Mucosa of descending colon (tissue), 3 donors: ENCODE data around the gene UNC13A. TPM values are rescaled to one million over a fixed set of nuclear protein-coding genes. Genes with fewer than 3 reads are reported as not detected.

Source experiments
- ATAC-seq: fragments of 200-7000 bp; cut with Tn5 transposase; one replicate; pipeline ENCODE4 v1.9.1; 2020; ENCODE audit warnings: mild to moderate bottlenecking, moderate library complexity
- DNase-seq, 3 donors: peaks; one replicate each; pipeline ENCODE4 v3.0.0-alpha.2; 2020
- H3K36me3 ChIP-seq: fragments of 200-600 bp; one replicate; pipeline ENCODE4 v1.8.0; 2021; ENCODE audit warnings: low read depth, mild to moderate bottlenecking
- H3K4me1 ChIP-seq: fragments of 200-600 bp; one replicate; pipeline ENCODE4 v1.8.0; 2021; ENCODE audit warnings: low read depth, mild to moderate bottlenecking
- H3K4me3 ChIP-seq: fragments of 200-600 bp; one replicate; pipeline ENCODE4 v1.8.0; 2021; ENCODE audit warnings: mild to moderate bottlenecking
- H3K9me3 ChIP-seq: fragments of 200-600 bp; one replicate; pipeline ENCODE4 v1.8.0; 2021; ENCODE audit warnings: mild to moderate bottlenecking
- CTCF ChIP-seq: fragments of 200-600 bp; IDR thresholded peaks from one replicate; pipeline ENCODE4 v1.8.0; 2022; ENCODE audit warnings: antibody characterized with exemption, mild to moderate bottlenecking
- intact Hi-C, 2 donors: fragments of 100-400 bp; cut with DNase I in 1 of 2; cut with micrococcal nuclease in 1 of 2; formaldehyde crosslinking; loops; one replicate each; pipeline versions ENCODE4 v1.11.0 to v1.11.1; 2022; cut with DNase I, micrococcal nuclease
- total RNA-seq, 3 donors: library from RNA; stranded (reverse); fragmentation: NEBNext Ultra II Directional in 2 of 3; extraction: Animal tissue kit (Norgen Biotek cat#: 25700) in 2 of 3; gene quantifications; one replicate each; pipeline versions ENCODE4 v1.2.1 to v1.2.4, GENCODE V29; 2021 to 2023
- donor health status: DM: no; HTN: no; CAD: no; lungs with moderate emphysema.
- donor health status: DM: no; HTN: no; CAD: no.
- donor health status: DM: no; HTN: yes; CAD: no.

The UNC13A gene
- total RNA-seq, 3 donors from 2014 or later = 0.53 to 0.85 (median 0.72) TPM

- intact Hi-C loops = no loop called here
- Histone ChIP-seq H3K4me1 (peaks cover 6% of the 10 kb centered on the region), H3K9me3 (no peaks in the 10 kb centered on the region), H3K36me3 (no peaks in the 10 kb centered on the region), H3K4me3 (no peak overlapping the region)
- ATAC-seq (no peak), DNase-seq (no peak)
- no peak for TF ChIP-seq CTCF
Observed at GRCh38 chr19:17607936-17608335, 80.2 kb downstream of the UNC13A start.

DNA sequence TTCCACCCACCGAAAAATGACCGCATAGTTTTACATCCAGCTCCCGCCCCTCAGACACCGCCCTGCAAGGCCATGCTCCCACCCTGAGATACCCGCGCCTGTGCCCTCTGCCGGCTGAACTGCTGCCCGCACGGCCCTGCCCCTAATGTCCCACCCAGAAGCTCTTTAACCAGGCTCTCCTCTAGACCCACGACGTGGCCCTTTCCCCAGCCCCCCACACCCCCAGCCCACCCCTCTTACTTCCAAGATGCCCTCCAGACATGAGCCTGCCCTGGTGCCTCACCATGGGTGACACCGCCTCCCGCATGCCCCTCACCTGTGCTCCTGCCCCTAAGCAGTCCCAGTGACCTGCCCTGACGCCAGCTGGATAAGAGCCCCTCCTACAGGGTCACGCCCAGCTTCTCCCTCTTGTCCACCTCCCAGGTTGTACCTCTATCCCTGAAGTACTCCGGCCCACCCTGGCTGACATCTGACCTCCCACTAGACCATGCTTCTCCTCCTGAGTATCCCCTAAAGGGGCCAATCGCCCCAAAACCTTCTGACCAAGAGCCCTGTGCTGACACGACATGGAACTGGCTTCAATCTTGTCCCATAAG, 81.5 kb downstream of the UNC13A start:
- Histone ChIP-seq H3K9me3 (no peaks in the 10 kb centered on the region), H3K4me3 (no peak overlapping the region), H3K4me1 (peaks cover 6% of the 10 kb centered on the region), H3K36me3 (no peaks in the 10 kb centered on the region)
- intact Hi-C loops = no loop called here
- DNase-seq = no peak
- no peak for TF ChIP-seq CTCF
- ATAC-seq = no peak

DNA sequence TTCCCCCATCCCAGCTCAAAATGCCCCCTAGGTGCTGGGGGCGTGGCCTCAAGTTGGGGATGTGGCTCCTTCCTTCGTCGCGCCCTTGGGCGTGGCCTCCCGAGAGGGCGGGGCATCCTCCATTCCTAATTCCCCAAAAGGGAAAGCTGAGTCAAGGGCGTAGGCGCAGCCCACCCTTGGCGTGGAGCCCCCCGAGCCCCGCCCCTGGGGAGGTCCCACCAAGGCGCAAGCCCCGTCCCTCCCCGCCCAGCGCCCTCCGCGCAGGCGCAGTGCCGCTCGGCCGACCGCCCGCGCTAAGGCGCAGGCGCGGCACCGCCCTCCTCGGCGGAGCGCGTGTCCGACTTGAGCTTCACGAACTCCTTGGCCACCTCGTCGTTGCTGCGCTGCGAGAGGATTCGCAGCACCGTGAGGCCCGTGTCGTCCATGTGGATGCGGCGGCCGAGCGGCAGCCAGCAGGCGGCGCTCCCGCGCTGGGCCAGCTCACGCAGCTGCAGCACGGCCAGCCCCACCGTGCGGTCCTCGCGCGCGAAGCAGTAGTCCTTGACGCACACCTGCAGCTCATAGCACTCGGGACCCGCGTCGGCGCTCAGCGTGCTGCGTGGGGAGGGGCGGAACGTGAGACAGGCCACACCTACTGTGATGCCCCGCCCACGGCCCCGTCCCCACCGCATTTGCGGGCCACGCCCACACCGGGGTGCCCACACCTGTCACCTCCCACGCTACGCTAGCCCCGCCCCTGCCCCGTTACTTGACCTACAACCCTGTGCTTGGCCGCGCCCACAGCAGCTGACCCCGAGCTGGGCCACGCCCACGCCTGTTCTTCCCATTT, 82.2 kb downstream of the UNC13A start:
- no peak for TF ChIP-seq CTCF

GRCh38 chr19:17605117-17605516, 83.0 kb downstream of the UNC13A start:
- no peaks in the 10 kb centered on the region for H3K36me3 ChIP-seq
- peaks cover 6% of the 10 kb centered on the region for H3K4me1 ChIP-seq
- intact Hi-C loops = no loop called here
- TF ChIP-seq CTCF = no peak
- DNase-seq = no peak
- ATAC-seq = no peak
- no peak overlapping the region for H3K4me3 ChIP-seq
- H3K9me3 ChIP-seq = no peaks in the 10 kb centered on the region

More for the DNA sequence above, 82.2 kb downstream of the UNC13A start:
- peak; percentile 69 to 87 (median 77) for DNase-seq
- Histone ChIP-seq H3K4me1 (peaks cover 6% of the 10 kb centered on the region), H3K36me3 (no peaks in the 10 kb centered on the region), H3K4me3 (no peak overlapping the region), H3K9me3 (no peaks in the 10 kb centered on the region)
- intact Hi-C loops = no loop called here
- peak; percentile 88 for ATAC-seq

- H3K9me3 ChIP-seq = no peaks in the 10 kb centered on the region
- intact Hi-C loops = no loop called here
Observed at GRCh38 chr19:17604372-17605025, 83.7 kb downstream of the UNC13A start.

More at GRCh38 chr19:17604372-17605025, 83.7 kb downstream of the UNC13A start:
- no peak for ATAC-seq
- no peak for DNase-seq
- Histone ChIP-seq H3K4me3 (no peak overlapping the region), H3K36me3 (no peaks in the 10 kb centered on the region), H3K4me1 (peaks cover 6% of the 10 kb centered on the region)
- no peak for TF ChIP-seq CTCF
